ENCODE results near the gene JMJD1C. TPM values are rescaled to one million over a fixed set of nuclear protein-coding genes. Genes with fewer than 3 reads are reported as not detected.
A peak's percentile ranks its signal among the peaks of the same experiment; 100 is the strongest.

The JMJD1C gene
- total RNA-seq, 1 donor from 2014 or later: 72.9 TPM

DNA sequence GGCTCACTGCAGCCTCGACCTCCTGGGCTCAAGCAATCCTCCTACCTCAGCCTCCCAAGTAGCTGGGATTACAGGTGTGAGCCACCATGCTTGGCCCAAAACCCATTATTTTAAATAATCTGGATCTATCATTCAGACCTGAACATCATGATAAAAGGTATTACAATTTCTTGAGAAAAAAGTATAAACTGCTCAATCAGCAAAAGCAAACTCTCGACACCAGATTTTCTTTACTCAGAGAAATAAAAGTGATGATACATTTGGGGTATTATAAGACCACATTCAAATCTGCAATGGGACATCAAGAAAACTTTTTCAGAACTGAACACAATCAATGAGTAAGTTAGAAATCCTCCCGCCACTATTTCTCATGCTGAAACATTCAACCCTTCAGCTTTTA, 41.2 kb downstream of the JMJD1C start:
- Mint-ChIP-seq H3K36me3 (ENCODE audit: low read depth) (no peaks in the 10 kb centered on the region), H3K4me1 (ENCODE audit: low read depth) (peaks cover 27% of the 10 kb centered on the region), H3K27ac (ENCODE audit: unreplicated experiment) (no peak overlapping the region), H3K9me3 (ENCODE audit: low read depth) (no peaks in the 10 kb centered on the region), H3K27me3 (ENCODE audit: low read depth) (no peaks in the 10 kb centered on the region), H3K4me3 (ENCODE audit: unreplicated experiment) (no peak overlapping the region)
- DNase-seq (ENCODE audit: low spot score): no peak
- TF ChIP-seq, protein P1, sequence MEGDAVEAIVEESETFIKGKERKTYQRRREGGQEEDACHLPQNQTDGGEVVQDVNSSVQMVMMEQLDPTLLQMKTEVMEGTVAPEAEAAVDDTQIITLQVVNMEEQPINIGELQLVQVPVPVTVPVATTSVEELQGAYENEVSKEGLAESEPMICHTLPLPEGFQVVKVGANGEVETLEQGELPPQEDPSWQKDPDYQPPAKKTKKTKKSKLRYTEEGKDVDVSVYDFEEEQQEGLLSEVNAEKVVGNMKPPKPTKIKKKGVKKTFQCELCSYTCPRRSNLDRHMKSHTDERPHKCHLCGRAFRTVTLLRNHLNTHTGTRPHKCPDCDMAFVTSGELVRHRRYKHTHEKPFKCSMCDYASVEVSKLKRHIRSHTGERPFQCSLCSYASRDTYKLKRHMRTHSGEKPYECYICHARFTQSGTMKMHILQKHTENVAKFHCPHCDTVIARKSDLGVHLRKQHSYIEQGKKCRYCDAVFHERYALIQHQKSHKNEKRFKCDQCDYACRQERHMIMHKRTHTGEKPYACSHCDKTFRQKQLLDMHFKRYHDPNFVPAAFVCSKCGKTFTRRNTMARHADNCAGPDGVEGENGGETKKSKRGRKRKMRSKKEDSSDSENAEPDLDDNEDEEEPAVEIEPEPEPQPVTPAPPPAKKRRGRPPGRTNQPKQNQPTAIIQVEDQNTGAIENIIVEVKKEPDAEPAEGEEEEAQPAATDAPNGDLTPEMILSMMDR (IDR thresholded peaks at IDR 0.05): no peak

DNA sequence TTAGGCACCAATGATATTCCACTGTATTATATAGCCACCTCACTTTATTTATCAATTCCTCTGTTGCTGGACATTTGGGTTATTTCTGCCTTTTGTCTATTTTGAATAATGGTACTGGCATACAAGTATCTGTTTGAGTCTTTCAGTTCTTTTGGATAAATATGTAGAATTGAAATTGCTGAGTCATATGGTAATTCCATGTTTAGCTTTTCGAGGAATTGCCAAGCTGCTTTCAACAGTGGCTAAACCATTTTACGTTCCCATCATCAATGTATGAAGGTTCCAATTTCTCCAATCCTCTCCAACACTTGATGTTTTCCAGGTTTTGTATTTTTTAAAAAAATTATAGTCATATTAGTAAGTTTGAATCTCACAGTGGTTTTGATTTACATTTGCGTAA, 42.3 kb downstream of the JMJD1C start:
- TF ChIP-seq, protein P1 (IDR thresholded peaks at IDR 0.05): no peak
- no peaks in the 10 kb centered on the region for H3K9me3 Mint-ChIP-seq (ENCODE audit: low read depth)
- H3K36me3 Mint-ChIP-seq (ENCODE audit: low read depth): no peaks in the 10 kb centered on the region
- no peaks in the 10 kb centered on the region for H3K27me3 Mint-ChIP-seq (ENCODE audit: low read depth)
- DNase-seq (ENCODE audit: low spot score): no peak
- peaks cover 18% of the 10 kb centered on the region for H3K4me1 Mint-ChIP-seq (ENCODE audit: low read depth)
- H3K27ac Mint-ChIP-seq (ENCODE audit: unreplicated experiment): no peak overlapping the region
- H3K4me3 Mint-ChIP-seq (ENCODE audit: unreplicated experiment): no peak overlapping the region

DNA sequence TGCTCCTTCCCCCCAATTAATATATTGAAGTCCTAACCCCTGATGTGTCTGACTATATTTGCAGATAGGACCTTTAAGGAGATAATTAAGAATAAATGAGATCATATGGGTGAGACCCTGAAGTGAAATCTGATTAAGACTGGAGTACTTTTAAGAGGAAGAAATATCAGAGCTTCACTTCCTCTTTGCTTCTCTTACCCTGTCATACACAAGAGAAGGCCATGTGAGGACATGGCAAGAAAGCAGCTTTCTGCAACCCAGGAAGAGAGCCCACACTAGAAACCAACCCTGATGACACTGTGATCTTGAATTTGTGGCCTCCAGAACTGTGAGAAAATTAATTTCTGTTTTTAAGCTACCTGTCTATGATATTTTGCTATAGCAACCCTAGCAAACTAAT, 44.2 kb downstream of the JMJD1C start:
- peak overlapping the region; percentile 45 for H3K27ac Mint-ChIP-seq (ENCODE audit: unreplicated experiment)
- H3K4me3 Mint-ChIP-seq (ENCODE audit: unreplicated experiment): no peak overlapping the region
- TF ChIP-seq, protein P1 (IDR thresholded peaks at IDR 0.05): no peak
- no peaks in the 10 kb centered on the region for H3K27me3 Mint-ChIP-seq (ENCODE audit: low read depth)
- H3K36me3 Mint-ChIP-seq (ENCODE audit: low read depth): no peaks in the 10 kb centered on the region
- no peaks in the 10 kb centered on the region for H3K9me3 Mint-ChIP-seq (ENCODE audit: low read depth)
- no peak for DNase-seq (ENCODE audit: low spot score)
- peaks cover 30% of the 10 kb centered on the region for H3K4me1 Mint-ChIP-seq (ENCODE audit: low read depth)

DNA sequence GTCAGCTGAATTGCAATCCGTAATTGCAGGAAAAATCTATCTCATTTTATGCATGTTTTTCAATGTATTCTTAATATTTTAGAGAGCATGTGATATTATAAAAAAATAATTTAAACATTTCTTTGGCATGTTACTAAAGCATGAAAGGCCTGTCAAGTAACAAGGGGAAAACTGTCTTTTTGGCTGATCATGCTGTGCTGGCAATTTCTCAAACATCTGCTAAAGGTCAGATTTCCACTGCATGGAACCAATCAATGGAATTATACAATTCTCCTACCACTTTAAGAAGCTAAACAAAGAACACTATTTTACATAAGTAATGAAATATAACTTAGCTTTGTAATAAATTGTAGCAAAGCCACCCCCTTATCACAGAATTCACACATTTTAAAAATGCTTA, 49.4 kb downstream of the JMJD1C start:
- Mint-ChIP-seq H3K27ac (ENCODE audit: unreplicated experiment) (no peak overlapping the region), H3K4me3 (ENCODE audit: unreplicated experiment) (no peak overlapping the region), H3K36me3 (ENCODE audit: low read depth) (no peaks in the 10 kb centered on the region), H3K27me3 (ENCODE audit: low read depth) (no peaks in the 10 kb centered on the region), H3K4me1 (ENCODE audit: low read depth) (peaks cover 42% of the 10 kb centered on the region), H3K9me3 (ENCODE audit: low read depth) (no peaks in the 10 kb centered on the region)
- TF ChIP-seq, protein P1 (IDR thresholded peaks at IDR 0.05): no peak
- DNase-seq (ENCODE audit: low spot score): no peak

DNA sequence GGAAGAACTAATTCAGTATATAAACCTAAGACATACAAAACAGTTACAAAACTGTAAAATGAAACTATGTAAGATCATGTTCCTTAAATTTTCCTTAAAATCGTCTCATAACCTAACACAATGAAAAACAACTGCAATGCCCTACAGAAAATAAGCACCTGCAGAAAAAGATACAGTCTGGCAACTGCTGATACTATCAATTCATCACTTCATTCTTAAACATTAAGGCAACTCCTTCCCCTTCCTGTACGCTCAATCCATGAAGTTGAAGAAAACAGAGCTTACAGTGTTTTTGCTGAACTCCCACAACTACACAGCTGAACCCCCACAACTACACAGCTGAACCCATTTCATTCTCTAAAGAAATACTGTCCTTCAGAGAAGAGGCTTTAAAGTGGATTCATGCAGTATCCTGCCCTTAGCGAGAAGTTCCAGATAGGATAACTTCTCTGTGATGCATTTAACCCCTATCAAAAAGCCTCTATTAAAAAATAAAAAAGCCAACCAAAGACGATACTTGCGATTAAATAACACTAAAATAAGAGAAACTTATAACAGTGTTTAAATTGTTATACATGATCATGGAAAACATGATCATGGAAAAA, 50.0 kb downstream of the JMJD1C start:
- H3K36me3 Mint-ChIP-seq (ENCODE audit: low read depth): no peaks in the 10 kb centered on the region
- no peaks in the 10 kb centered on the region for H3K9me3 Mint-ChIP-seq (ENCODE audit: low read depth)
- H3K4me1 Mint-ChIP-seq (ENCODE audit: low read depth): peaks cover 44% of the 10 kb centered on the region
- H3K4me3 Mint-ChIP-seq (ENCODE audit: unreplicated experiment): no peak overlapping the region
- DNase-seq (ENCODE audit: low spot score): no peak
- H3K27ac Mint-ChIP-seq (ENCODE audit: unreplicated experiment): peak overlapping the region; percentile 52
- H3K27me3 Mint-ChIP-seq (ENCODE audit: low read depth): no peaks in the 10 kb centered on the region
- TF ChIP-seq, protein P1 (IDR thresholded peaks at IDR 0.05): no peak

Data from chondrocyte (in vitro differentiated cells).